H1 (cell line): ENCODE measurements around the gene LYL1. TPM values are rescaled to one million over a fixed set of nuclear protein-coding genes. Genes with fewer than 3 reads are reported as not detected.

Source experiments
- CTCF ChIA-PET: fragments of 300-600 bp; sonication (Branson Sonifier 250); formaldehyde crosslinking; loops from one replicate; lab custom pipeline; 2021; ENCODE audit not compliant: partially characterized antibody; lab: Charles Lee
- POLR2A ChIA-PET: fragments of 300-600 bp; sonication (Branson Sonifier 250); formaldehyde crosslinking; loops from one replicate; lab custom pipeline; 2021; ENCODE audit warnings: inconsistent platforms; ENCODE audit not compliant: partially characterized antibody; lab: Charles Lee
- DNase-seq, 2 experiments: peaks; one replicate each; pipeline versions ENCODE4 v3.0.0 to v3.0.0-alpha.2; 2010 to 2022; ENCODE audit warnings: low spot score in 2 of 2, low read depth in 1 of 2, mixed read lengths in 1 of 2
- FAIRE-seq: peaks from 2 replicates; lab custom pipeline; 2011; peaks lifted over from hg19 to GRCh38; lab: Jason Lieb, UNC
- H2AFZ ChIP-seq: 2 replicates; pipeline ENCODE4 v1.8.1; 2012; ENCODE audit warnings: low read length, inconsistent platforms
- H2AK5ac ChIP-seq: 2 replicates; pipeline ENCODE4 v1.6.1; 2013; ENCODE audit warnings: low read depth, low read length
- H2BK120ac ChIP-seq: replicated peaks from 2 replicates; pipeline ENCODE3; 2013; ENCODE audit warnings: low read depth, low read length, inconsistent platforms
- H2BK12ac ChIP-seq: 2 replicates; pipeline ENCODE4 v1.6.1; 2013; ENCODE audit warnings: low read depth, low read length
- H2BK15ac ChIP-seq: 2 replicates; pipeline ENCODE4 v1.6.1; 2013; ENCODE audit warnings: low read length
- H2BK20ac ChIP-seq: 2 replicates; pipeline ENCODE4 v1.6.1; 2013; ENCODE audit warnings: low read length
- H2BK5ac ChIP-seq: 2 replicates; pipeline ENCODE4 v1.6.1; 2013; ENCODE audit warnings: low read depth, low read length
- H3K14ac ChIP-seq: 2 replicates; pipeline ENCODE4 v1.6.1; 2013; ENCODE audit warnings: inconsistent platforms; ENCODE audit not compliant: insufficient read length
- H3K18ac ChIP-seq: 2 replicates; pipeline ENCODE4 v1.6.1; 2013; ENCODE audit warnings: low read length; ENCODE audit errors: extremely low read depth
- H3K23ac ChIP-seq: 2 replicates; pipeline ENCODE4 v1.6.1; 2013; ENCODE audit warnings: inconsistent platforms; ENCODE audit not compliant: insufficient read length
- H3K23me2 ChIP-seq: 2 replicates; pipeline ENCODE4 v1.6.1; 2013; ENCODE audit warnings: low read depth, low read length
- H3K27ac ChIP-seq: 2 replicates; pipeline ENCODE4 v1.6.1; 2011; ENCODE audit warnings: low read depth, low read length, inconsistent platforms
- H3K27me3 ChIP-seq, 4 experiments: replicated peaks in 1 of 4; 1 replicate in 1 of 4; 2 replicates in 3 of 4; pipeline versions ENCODE4 v1.6.1 to v1.8.1; 2011 to 2013; ENCODE audit warnings: low read length in 3 of 4, mild to moderate bottlenecking in 3 of 4, inconsistent platforms in 2 of 4, mixed read lengths in 2 of 4, moderate library complexity in 1 of 4; ENCODE audit not compliant: control insufficient read depth in 3 of 4, insufficient read depth in 3 of 4; ENCODE audit errors: extremely low read depth in 1 of 4
- H3K36me3 ChIP-seq, 4 experiments: 2 replicates each; pipeline versions ENCODE4 v1.6.1 to v1.8.1; 2011 to 2013; ENCODE audit warnings: mild to moderate bottlenecking in 4 of 4, low read length in 3 of 4, moderate library complexity in 2 of 4, control low read depth in 1 of 4, inconsistent platforms in 1 of 4; ENCODE audit not compliant: insufficient read depth in 4 of 4, control insufficient read depth in 2 of 4
- H3K4ac ChIP-seq: replicated peaks from 2 replicates; pipeline ENCODE3; 2013; ENCODE audit warnings: low read length, low read depth, mixed read lengths, inconsistent platforms; ENCODE audit not compliant: insufficient read length
- H3K4me1 ChIP-seq, 4 experiments: replicated peaks in 1 of 4; 1 replicate in 1 of 4; 2 replicates in 3 of 4; pipeline versions ENCODE4 v1.6.1 to v1.8.1; 2011 to 2013; ENCODE audit warnings: low read length in 3 of 4, inconsistent platforms in 2 of 4, mixed read lengths in 1 of 4; ENCODE audit not compliant: insufficient read depth in 4 of 4, control insufficient read depth in 3 of 4
- H3K4me2 ChIP-seq, 2 experiments: 2 replicates each; pipeline versions ENCODE4 v1.6.1 to v1.8.1; 2011 to 2013; ENCODE audit warnings: low read depth in 2 of 2, low read length in 2 of 2, control low read depth in 1 of 2, inconsistent platforms in 1 of 2, mild to moderate bottlenecking in 1 of 2; ENCODE audit not compliant: insufficient read depth in 1 of 2
- H3K4me3 ChIP-seq, 4 experiments: fragments of 200-600, 300-600 bp in 1 of 4; sonication (generic), shearing (Covaris generic), sonication (Bioruptor Twin) in 1 of 4; 2 replicates each; pipeline versions ENCODE4 v1.5.1 to v1.8.1; 2011 to 2016; ENCODE audit warnings: low read length in 4 of 4, low read depth in 3 of 4, control low read depth in 2 of 4, inconsistent platforms in 2 of 4, mild to moderate bottlenecking in 2 of 4, mixed read lengths in 1 of 4, moderate library complexity in 1 of 4; ENCODE audit not compliant: insufficient read depth in 2 of 4; ENCODE audit errors: extremely low read depth in 1 of 4
- H3K56ac ChIP-seq: replicated peaks from 2 replicates; pipeline ENCODE3; 2013; ENCODE audit warnings: low read depth, mild to moderate bottlenecking, mixed read lengths, low read length, inconsistent platforms; ENCODE audit not compliant: insufficient read length
- H3K79me1 ChIP-seq: 2 replicates; pipeline ENCODE4 v1.6.1; 2013; ENCODE audit warnings: low read depth, low read length, control low read depth
- H3K79me2 ChIP-seq, 2 experiments: 2 replicates each; pipeline versions ENCODE4 v1.6.1 to v1.8.1; 2012 to 2013; ENCODE audit warnings: low read length in 2 of 2, mild to moderate bottlenecking in 2 of 2, inconsistent platforms in 1 of 2; ENCODE audit not compliant: insufficient read depth in 2 of 2, control insufficient read depth in 1 of 2
- H3K9ac ChIP-seq, 4 experiments: replicated peaks in 1 of 4; 1 replicate in 1 of 4; 2 replicates in 3 of 4; pipeline versions ENCODE4 v1.6.1 to v1.8.1; 2011 to 2013; ENCODE audit warnings: low read depth in 3 of 4, low read length in 3 of 4, control low read depth in 2 of 4, mild to moderate bottlenecking in 2 of 4, moderate library complexity in 2 of 4, inconsistent platforms in 1 of 4; ENCODE audit errors: extremely low read depth in 1 of 4
- H3K9me3 ChIP-seq, 2 experiments: 2 replicates each; pipeline versions ENCODE4 v1.6.1 to v1.8.1; 2012 to 2013; ENCODE audit warnings: mild to moderate bottlenecking in 2 of 2, moderate library complexity in 2 of 2, control low read depth in 1 of 2, inconsistent platforms in 1 of 2, low read depth in 1 of 2, low read length in 1 of 2, mixed read lengths in 1 of 2; ENCODE audit not compliant: insufficient read depth in 2 of 2
- H4K20me1 ChIP-seq, 2 experiments: replicated peaks in 1 of 2; 2 replicates each; pipeline versions ENCODE3 to v1.8.1; 2011 to 2013; ENCODE audit warnings: inconsistent platforms in 2 of 2, low read length in 2 of 2, mild to moderate bottlenecking in 1 of 2; ENCODE audit not compliant: insufficient read depth in 2 of 2, control insufficient read depth in 1 of 2
- H4K5ac ChIP-seq: 2 replicates; pipeline ENCODE4 v1.6.1; 2013; ENCODE audit warnings: low read length, low read depth, mixed read lengths, inconsistent platforms; ENCODE audit not compliant: insufficient read length
- H4K8ac ChIP-seq: 2 replicates; pipeline ENCODE4 v1.8.0; 2013; ENCODE audit warnings: mild to moderate bottlenecking, moderate library complexity, low read length, inconsistent platforms; ENCODE audit not compliant: insufficient read depth; ENCODE audit errors: extremely low read depth
- H4K91ac ChIP-seq: replicated peaks from 2 replicates; pipeline ENCODE3; 2013; ENCODE audit warnings: low read length, mixed read lengths, inconsistent platforms; ENCODE audit not compliant: insufficient read length
- ATF3 ChIP-seq: IDR thresholded peaks from 2 replicates; pipeline ENCODE4 v1.6.1; 2011; ENCODE audit warnings: low read depth, mild to moderate bottlenecking, low read length; ENCODE audit not compliant: insufficient read depth
- CBX8 ChIP-seq: fragments of 300-800, 300-1000 bp; sonication (generic); IDR thresholded peaks from 2 replicates; pipeline ENCODE4 v1.7.1; 2016; ENCODE audit warnings: low read depth, low read length, borderline replicate concordance
- CEBPB ChIP-seq: IDR thresholded peaks from 2 replicates; pipeline ENCODE4 v1.6.1; 2012; ENCODE audit warnings: low read depth, low read length
- CTCF ChIP-seq, 3 experiments: IDR thresholded peaks; 1 replicate in 2 of 3; 2 replicates in 1 of 3; pipeline versions ENCODE4 v1.5.1 to v1.6.1; 2011; ENCODE audit warnings: low read length in 3 of 3, mild to moderate bottlenecking in 3 of 3, inconsistent platforms in 2 of 3, low read depth in 1 of 3, moderate library complexity in 1 of 3; ENCODE audit not compliant: insufficient read depth in 1 of 3; ENCODE audit errors: control extremely low read depth in 1 of 3
- EZH2 ChIP-seq: fragments of 200-600 bp; sonication (generic); IDR thresholded peaks from 2 replicates; pipeline ENCODE4 v1.7.1; 2012; ENCODE audit warnings: low read depth, mild to moderate bottlenecking, moderate library complexity, low read length, inconsistent platforms; ENCODE audit not compliant: severe bottlenecking
- HDAC6 ChIP-seq: IDR thresholded peaks from one replicate; pipeline ENCODE4 v1.7.1; 2012; ENCODE audit warnings: low read depth, mild to moderate bottlenecking, inconsistent platforms, low read length, moderate library complexity
- POLR2A ChIP-seq, 2 experiments: IDR thresholded peaks; 1 replicate in 1 of 2; 2 replicates in 1 of 2; pipeline ENCODE4 v1.6.1; 2011; ENCODE audit warnings: low read depth in 2 of 2, low read length in 2 of 2, mild to moderate bottlenecking in 2 of 2; ENCODE audit errors: control extremely low read depth in 1 of 2
- SIX5 ChIP-seq: IDR thresholded peaks from 2 replicates; pipeline ENCODE4 v1.6.1; 2011; ENCODE audit warnings: mild to moderate bottlenecking, low read depth, low read length
- TAF1 ChIP-seq: IDR thresholded peaks from 2 replicates; pipeline ENCODE4 v1.6.1; 2011; ENCODE audit warnings: mild to moderate bottlenecking, low read depth, low read length
- WGBS, 2 experiments: shearing (Covaris generic) in 1 of 2; methylation state at CpG; one replicate each; pipeline versions ENCODE4 v1.1.6 to v1.1.7; 2013 to 2015; ENCODE audit warnings: low lambda C conversion rate in 2 of 2, mixed read lengths in 2 of 2, inconsistent platforms in 1 of 2, low coverage in 1 of 2, missing lambda C conversion rate in 1 of 2; ENCODE audit not compliant: insufficient replicate concordance in 2 of 2, insufficient coverage in 1 of 2, insufficient read length in 1 of 2; ENCODE audit errors: extremely low coverage in 1 of 2, missing lambda C conversion rate in 1 of 2; 5-methylcytosine and 5-hydroxymethylcytosine counted together
- polyA plus RNA-seq, 7 experiments: library from polyadenylated mRNA; depleted of rRNA in 3 of 7; stranded (reverse) in 5 of 7; unstranded in 2 of 7; fragments of >200 nt in 5 of 7; fragments of 200-250 nt in 2 of 7; gene quantifications; 1 replicate in 5 of 7; 2 replicates in 1 of 7; 4 replicates in 1 of 7; pipeline versions ENCODE4 v1.2.1 to v1.2.3, GENCODE V29; 2011 to 2013; ENCODE audit warnings: missing spikeins in 2 of 7, mixed read lengths in 2 of 7
- total RNA-seq: library from RNA; stranded (reverse); fragmentation: NEBNext Ultra II Directional; extraction: Animal tissue kit (Norgen Biotek cat#: 25700); gene quantifications from 2 replicates; pipeline ENCODE4 v1.2.1, GENCODE V29; 2021

LYL1 gene
- total and polyA plus RNA-seq, 2 of the 8 experiments (the other 6 are each of a cell fraction or from before 2014, with no cell fraction given), result 0.58 to 0.76 TPM

- H3K27ac ChIP-seq, result no peak overlapping the region
- H4K5ac ChIP-seq, result no peak overlapping the region
- H3K79me1 ChIP-seq, result peaks cover 40% of the 10 kb centered on the region
- H3K4ac ChIP-seq, result no peak overlapping the region
- H3K4me3 ChIP-seq, result no peak overlapping the region
- no peaks in the 10 kb centered on the region for H3K27me3 ChIP-seq
- H4K91ac ChIP-seq, result no peak overlapping the region
- H2AK5ac ChIP-seq, result no peak overlapping the region
- H3K23me2 ChIP-seq, result no peaks in the 10 kb centered on the region
- no peak overlapping the region for H2BK15ac ChIP-seq
- no peak overlapping the region for H2BK20ac ChIP-seq
- ChIA-PET CTCF (interaction anchor here (0.6 to 1.6 kb wide), 8 partner anchors 9 to 585 kb away, joined by 3 to 5 read pairs (median 4); no protein-coding TSS in a partner anchor), POLR2A (interaction anchor here (0.6 to 14.8 kb wide), 12 partner anchors 8 to 97 kb away, joined by 3 to 228 read pairs (median 4); partner anchors contain the start of genes IER2, NACC1, STX10 and TRMT1)
- H3K18ac ChIP-seq, result no peak overlapping the region
- H4K20me1 ChIP-seq, result peaks cover 42 to 56% of the 10 kb centered on the region in 2 experiments
- no peak overlapping the region for H3K56ac ChIP-seq
- 96% methylated on average over 6 of the region's 6 CpGs; no CpG with 5 or more reads in 1 of the 2 experiments for WGBS, 2 experiments
- no peak overlapping the region for H3K23ac ChIP-seq
- H3K4me1 ChIP-seq, result peaks cover 0 to 3% (median 0%) of the 10 kb centered on the region in 4 experiments; a peak in 1 of 7 replicates
- H2BK120ac ChIP-seq, result no peak overlapping the region
- no peak overlapping the region for H3K4me2 ChIP-seq
- DNase-seq, result no peak
- no peak overlapping the region for H3K14ac ChIP-seq
- H3K79me2 ChIP-seq, result peaks cover 33 to 96% of the 10 kb centered on the region in 2 experiments
- no peak for FAIRE-seq
- no peak overlapping the region for H2BK5ac ChIP-seq
- no peaks in the 10 kb centered on the region for H3K9me3 ChIP-seq
- no peak overlapping the region for H2AFZ ChIP-seq
- no peak overlapping the region for H3K9ac ChIP-seq
- no peak overlapping the region for H2BK12ac ChIP-seq
- no peak overlapping the region for H4K8ac ChIP-seq
- H3K36me3 ChIP-seq, result peaks cover 0 to 5% (median 3%) of the 10 kb centered on the region in 4 experiments; a peak in 3 of 8 replicates
- TF ChIP-seq TAF1 (no peak), EZH2 (no peak), CEBPB (no peak), POLR2A (IDR thresholded peaks at IDR 0.05; ENCODE audit: control extremely low read depth in 1 of 2, low read depth in 2 of 2, low read length in 2 of 2) (no peak), HDAC6 (no peak), ATF3 (no peak), CBX8 (no peak), CTCF (IDR thresholded peaks at IDR 0.05; ENCODE audit: control extremely low read depth in 1 of 3, insufficient read depth in 1 of 3, low read depth in 1 of 3, low read length in 3 of 3) (no peak), SIX5 (no peak)
Measured at GRCh38 chr19:13127811-13128575, 25.3 kb upstream of the LYL1 start.
